Measurements from ENCODE around the gene SLC12A2.

Gene SLC12A2

DNA sequence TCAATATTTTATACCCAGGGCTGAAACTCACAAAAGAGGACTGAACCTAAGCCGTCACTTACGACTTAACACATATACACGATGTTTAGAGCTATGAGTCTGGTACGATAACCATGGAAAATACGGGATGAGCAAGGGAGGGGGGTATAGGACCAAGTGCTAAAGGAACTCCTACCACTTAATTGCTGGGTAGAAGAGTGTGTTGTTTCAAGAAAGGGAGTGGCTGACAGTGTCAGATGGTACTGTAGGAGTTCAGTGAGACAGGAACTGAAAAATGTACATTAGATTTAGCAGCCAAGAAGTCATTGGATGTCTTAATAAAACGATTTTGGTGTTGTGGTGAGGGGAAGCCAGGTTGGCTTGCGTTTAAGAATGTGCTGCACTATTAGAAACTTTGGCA is 21.6 kb downstream of the SLC12A2 start:
- no peak overlapping the region for H3K4me3 ChIP-seq (replicated peaks; ENCODE audit: low read depth, low read length)
- TF ChIP-seq, protein P1, sequence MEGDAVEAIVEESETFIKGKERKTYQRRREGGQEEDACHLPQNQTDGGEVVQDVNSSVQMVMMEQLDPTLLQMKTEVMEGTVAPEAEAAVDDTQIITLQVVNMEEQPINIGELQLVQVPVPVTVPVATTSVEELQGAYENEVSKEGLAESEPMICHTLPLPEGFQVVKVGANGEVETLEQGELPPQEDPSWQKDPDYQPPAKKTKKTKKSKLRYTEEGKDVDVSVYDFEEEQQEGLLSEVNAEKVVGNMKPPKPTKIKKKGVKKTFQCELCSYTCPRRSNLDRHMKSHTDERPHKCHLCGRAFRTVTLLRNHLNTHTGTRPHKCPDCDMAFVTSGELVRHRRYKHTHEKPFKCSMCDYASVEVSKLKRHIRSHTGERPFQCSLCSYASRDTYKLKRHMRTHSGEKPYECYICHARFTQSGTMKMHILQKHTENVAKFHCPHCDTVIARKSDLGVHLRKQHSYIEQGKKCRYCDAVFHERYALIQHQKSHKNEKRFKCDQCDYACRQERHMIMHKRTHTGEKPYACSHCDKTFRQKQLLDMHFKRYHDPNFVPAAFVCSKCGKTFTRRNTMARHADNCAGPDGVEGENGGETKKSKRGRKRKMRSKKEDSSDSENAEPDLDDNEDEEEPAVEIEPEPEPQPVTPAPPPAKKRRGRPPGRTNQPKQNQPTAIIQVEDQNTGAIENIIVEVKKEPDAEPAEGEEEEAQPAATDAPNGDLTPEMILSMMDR (IDR thresholded peaks at IDR 0.05; ENCODE audit: low read length, missing control alignments), result no peak
- no peak for DNase-seq (ENCODE audit: low read depth)

DNA sequence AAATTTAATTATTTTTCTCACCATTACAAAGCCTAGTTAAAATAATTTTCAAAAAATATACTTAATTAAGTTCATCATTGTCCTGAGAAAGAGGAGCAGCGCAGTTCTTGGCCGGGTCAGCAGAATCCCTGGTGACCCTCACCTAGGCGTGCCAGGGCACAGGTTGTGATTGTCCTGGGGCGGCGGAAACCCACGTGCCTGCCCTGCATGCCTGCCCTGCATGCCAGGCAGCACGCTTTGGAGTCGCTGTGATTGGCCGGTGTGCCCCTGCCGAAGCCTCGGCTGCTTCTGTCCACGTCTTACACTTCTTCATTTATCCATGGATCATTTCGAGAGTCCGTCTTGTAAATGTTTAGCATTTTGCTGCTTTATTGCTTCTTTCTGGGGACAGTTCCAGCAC is 25.6 kb downstream of the SLC12A2 start:
- TF ChIP-seq, protein P1 (IDR thresholded peaks at IDR 0.05; ENCODE audit: low read length, missing control alignments), result no peak
- DNase-seq (ENCODE audit: low read depth), result no peak
- no peak overlapping the region for H3K4me3 ChIP-seq (replicated peaks; ENCODE audit: low read depth, low read length)

DNA sequence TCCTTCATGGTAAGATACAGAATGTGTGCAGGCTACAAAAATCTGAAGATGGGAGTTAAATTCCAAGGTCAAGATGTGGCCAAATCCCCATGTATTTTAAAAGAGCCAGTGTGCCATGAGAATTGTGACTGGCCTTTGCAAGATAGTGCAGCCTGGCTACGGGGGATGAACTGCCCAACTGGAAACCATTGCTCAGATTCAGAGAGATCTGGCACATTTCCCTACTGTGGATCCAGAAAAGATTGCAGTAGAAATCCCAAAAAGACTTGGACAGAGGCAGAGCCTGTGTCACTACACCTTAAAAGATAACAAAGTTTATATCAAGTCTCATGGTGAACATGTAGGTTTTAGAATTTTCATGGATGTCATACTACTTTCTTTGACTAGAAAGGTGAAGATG is 26.2 kb downstream of the SLC12A2 start:
- no peak overlapping the region for H3K4me3 ChIP-seq (replicated peaks; ENCODE audit: low read depth, low read length)
- DNase-seq (ENCODE audit: low read depth), result no peak
- TF ChIP-seq, protein P1 (IDR thresholded peaks at IDR 0.05; ENCODE audit: low read length, missing control alignments), result no peak

DNA sequence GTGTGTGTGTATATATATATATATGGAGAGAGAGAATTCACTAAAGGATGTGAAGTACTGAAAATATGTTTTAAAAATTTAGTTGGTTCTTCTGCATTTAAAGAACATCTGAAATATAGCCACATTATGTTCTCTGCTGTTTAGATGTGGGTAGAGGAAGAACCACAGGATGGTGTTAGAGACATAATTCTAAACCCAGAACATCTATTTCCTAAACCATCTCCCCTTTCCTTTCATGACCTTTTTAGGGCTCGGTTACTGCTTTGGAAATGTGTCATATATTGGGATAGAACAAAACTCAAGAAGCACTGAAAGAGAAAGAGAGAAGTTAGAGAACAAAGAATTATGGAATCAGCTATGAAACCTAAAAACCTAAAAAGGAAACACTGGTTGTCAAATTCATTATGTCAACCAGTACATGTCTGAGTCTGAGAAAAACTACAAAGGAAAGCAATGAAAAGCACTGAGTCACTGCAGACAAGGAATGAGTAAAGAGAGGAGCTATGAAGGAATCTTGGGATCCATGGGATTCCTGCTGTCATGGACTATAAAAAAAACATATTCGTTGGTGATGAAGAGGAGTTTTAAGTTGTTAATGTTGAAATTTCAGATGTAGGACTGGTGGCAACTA is 28.4 kb downstream of the SLC12A2 start:
- peak; percentile 52 for DNase-seq (ENCODE audit: low read depth)
- no peak overlapping the region for H3K4me3 ChIP-seq (replicated peaks; ENCODE audit: low read depth, low read length)
- TF ChIP-seq, protein P1 (IDR thresholded peaks at IDR 0.05; ENCODE audit: low read length, missing control alignments), result no peak

DNA sequence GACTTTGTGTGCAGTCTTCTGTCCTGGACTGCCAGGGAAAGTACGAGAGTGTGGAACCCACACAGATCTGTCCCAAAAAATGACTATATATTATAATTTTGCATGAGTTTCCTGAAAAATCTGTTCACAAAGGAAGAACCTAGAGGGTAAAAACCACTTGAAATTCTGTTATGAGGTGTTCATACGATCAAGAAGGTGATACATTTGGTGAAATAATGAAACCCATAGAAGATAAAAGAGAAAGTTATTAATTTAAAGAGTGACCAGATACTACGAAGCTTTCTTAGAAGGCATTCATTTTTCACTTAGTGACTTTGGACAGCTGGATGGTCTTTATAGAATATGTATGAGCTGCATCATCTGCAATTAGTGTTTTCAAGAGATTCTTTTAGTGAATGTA is 32.9 kb downstream of the SLC12A2 start:
- TF ChIP-seq, protein P1 (IDR thresholded peaks at IDR 0.05; ENCODE audit: low read length, missing control alignments), result no peak
- H3K4me3 ChIP-seq (replicated peaks; ENCODE audit: low read depth, low read length), result no peak overlapping the region
- DNase-seq (ENCODE audit: low read depth), result no peak

DNA sequence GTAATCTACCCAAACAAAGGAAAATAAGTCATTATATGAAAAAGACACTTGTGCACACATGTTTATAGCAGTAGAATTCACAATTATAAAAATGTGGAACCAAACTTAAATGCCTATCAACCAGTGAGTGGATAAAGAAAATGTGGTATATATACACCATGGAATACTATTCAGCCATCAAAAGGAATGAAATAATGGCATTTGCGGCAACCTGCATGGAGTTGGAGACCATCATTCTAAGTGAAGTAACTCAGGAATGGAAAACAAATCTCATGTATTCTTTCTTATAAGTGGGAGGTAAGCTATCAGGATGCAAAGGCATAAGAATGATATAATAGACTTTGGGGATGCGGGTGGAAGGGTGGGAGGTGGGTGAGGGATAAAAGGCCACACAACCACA is 34.6 kb downstream of the SLC12A2 start:
- no peak for DNase-seq (ENCODE audit: low read depth)
- TF ChIP-seq, protein P1 (IDR thresholded peaks at IDR 0.05; ENCODE audit: low read length, missing control alignments), result no peak
- H3K4me3 ChIP-seq (replicated peaks; ENCODE audit: low read depth, low read length), result no peak overlapping the region

DNA sequence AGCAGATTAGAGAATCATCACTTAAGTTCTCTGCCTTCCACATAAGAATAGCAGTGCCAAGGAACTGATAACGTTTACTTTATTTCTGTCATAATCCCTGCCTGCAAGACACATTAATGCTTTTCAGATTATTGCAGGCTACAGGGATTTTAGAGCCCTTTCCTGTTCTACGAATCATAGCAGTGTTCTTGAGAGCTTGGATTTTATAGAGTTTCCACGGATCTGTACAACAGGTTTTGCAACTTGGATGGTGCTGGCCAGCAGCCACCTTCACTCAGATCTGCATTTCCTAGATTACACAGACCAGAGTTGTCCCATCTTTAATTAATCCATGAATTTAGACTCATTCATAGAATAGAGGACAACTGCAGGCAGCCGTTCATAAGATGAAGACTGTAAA is 38.1 kb downstream of the SLC12A2 start:
- H3K4me3 ChIP-seq (replicated peaks; ENCODE audit: low read depth, low read length), result no peak overlapping the region
- TF ChIP-seq, protein P1 (IDR thresholded peaks at IDR 0.05; ENCODE audit: low read length, missing control alignments), result no peak
- peak; percentile 38 for DNase-seq (ENCODE audit: low read depth)
